K562 (cell line): ENCODE data around the gene POU2F3. TPM values are rescaled to one million over a fixed set of nuclear protein-coding genes. Genes with fewer than 3 reads are reported as not detected.

Experiments
- ATAC-seq: fragments of 200-7000 bp; cut with Tn5 transposase; 3 replicates; pipeline ENCODE4 v1.9.1; 2020; ENCODE audit warnings: moderate library complexity
- BruUV-seq: library from RNA; stranded (reverse); fragments of 400-500 nt; replicated peaks from 2 replicates; lab custom pipeline; 2021; lab: Mats Ljungman, UMichigan
- CTCF ChIA-PET: fragments of 300-600 bp; formaldehyde crosslinking; extraction: SDS; loops from one replicate; lab custom pipeline; 2021; ENCODE audit warnings: low intra/inter-chr PET ratio; lab: Yijun Ruan, JAX
- POLR2A ChIA-PET: fragments of 300-600, 350-650 bp; sonication (Branson Sonifier 250); formaldehyde crosslinking; extraction: SDS; loops from one replicate; lab custom pipeline; 2021; ENCODE audit warnings: antibody characterized with exemption, inconsistent platforms; lab: Yijun Ruan, JAX
- DNase-seq, 4 experiments: peaks; one replicate each; pipeline versions ENCODE4 v3.0.0 to v3.0.0-alpha.2; 2011 to 2018; ENCODE audit warnings: low spot score in 3 of 4, mixed read lengths in 3 of 4; ENCODE audit errors: extremely low read depth in 1 of 4
- FAIRE-seq: peaks from 2 replicates; lab custom pipeline; 2011; peaks lifted over from hg19 to GRCh38; lab: Jason Lieb, UNC
- H2AFZ ChIP-seq: 2 replicates; pipeline ENCODE4 v1.6.0; 2011; ENCODE audit warnings: low read depth, low read length, control low read depth, inconsistent platforms
- H3K27ac ChIP-seq: fragments of 200-600 bp; 3 replicates; pipeline ENCODE4 v1.8.0; 2011; ENCODE audit warnings: low read depth, mild to moderate bottlenecking, control low read depth, inconsistent platforms, low read length, moderate library complexity, mixed read lengths; ENCODE audit errors: extremely low read depth
- H3K27me3 ChIP-seq, 2 experiments: fragments of 300-600 bp in 1 of 2; 2 replicates in 1 of 2; 3 replicates in 1 of 2; pipeline versions ENCODE4 v1.6.0 to v1.8.0; 2011; ENCODE audit warnings: inconsistent platforms in 2 of 2, low read length in 2 of 2, mild to moderate bottlenecking in 1 of 2, mixed read lengths in 1 of 2, moderate library complexity in 1 of 2; ENCODE audit not compliant: control insufficient read depth in 2 of 2, insufficient read depth in 2 of 2
- H3K36me3 ChIP-seq: fragments of 300-600 bp; 3 replicates; pipeline ENCODE4 v1.8.0; 2011; ENCODE audit warnings: mild to moderate bottlenecking, low read length, inconsistent platforms; ENCODE audit not compliant: control insufficient read depth, insufficient read depth
- H3K4me1 ChIP-seq, 2 experiments: fragments of 200-600 bp in 1 of 2; replicated peaks in 1 of 2; 2 replicates in 1 of 2; 3 replicates in 1 of 2; pipeline versions ENCODE4 v1.5.1 to v1.8.0; 2011; ENCODE audit warnings: inconsistent platforms in 2 of 2, low read length in 2 of 2, mild to moderate bottlenecking in 1 of 2, mixed read lengths in 1 of 2, moderate library complexity in 1 of 2; ENCODE audit not compliant: control insufficient read depth in 2 of 2, insufficient read depth in 2 of 2
- H3K4me2 ChIP-seq: 2 replicates; pipeline ENCODE4 v1.6.1; 2011; ENCODE audit warnings: low read length, control low read depth, inconsistent platforms, mixed read lengths; ENCODE audit not compliant: insufficient read depth
- H3K4me3 ChIP-seq: fragments of 200-600 bp; sonication (generic), shearing (Covaris generic); 2 replicates; pipeline ENCODE4 v1.5.1; 2016; ENCODE audit warnings: control low read depth, inconsistent platforms
- H3K79me2 ChIP-seq: fragments of 200-600 bp; 3 replicates; pipeline ENCODE4 v1.8.0; 2011; ENCODE audit warnings: low read length, inconsistent platforms; ENCODE audit not compliant: control insufficient read depth, insufficient read depth
- H3K9ac ChIP-seq, 2 experiments: 2 replicates each; pipeline versions ENCODE4 v1.6.0 to v1.6.1; 2011; ENCODE audit warnings: low read depth in 2 of 2, low read length in 2 of 2, control low read depth in 1 of 2, inconsistent platforms in 1 of 2, mild to moderate bottlenecking in 1 of 2, mixed read lengths in 1 of 2; ENCODE audit not compliant: insufficient read depth in 1 of 2
- H3K9me1 ChIP-seq: one replicate; pipeline ENCODE4 v1.6.0; 2011; ENCODE audit warnings: inconsistent platforms, mild to moderate bottlenecking, low read length, moderate library complexity; ENCODE audit not compliant: control insufficient read depth, insufficient read depth
- H3K9me3 ChIP-seq: replicated peaks from 2 replicates; pipeline ENCODE4 v1.5.1; 2011; ENCODE audit warnings: low read depth, low read length, inconsistent platforms; ENCODE audit not compliant: control insufficient read depth, insufficient read depth
- H4K20me1 ChIP-seq: replicated peaks from 2 replicates; pipeline ENCODE4 v1.6.1; 2011; ENCODE audit warnings: low read length, inconsistent platforms, mixed read lengths; ENCODE audit not compliant: control insufficient read depth, insufficient read depth
- CC2D1A ChIP-seq: fragments of 450-650 bp; IDR thresholded peaks from 2 replicates; pipeline ENCODE4 v1.6.1; 2017; ENCODE audit warnings: mild to moderate bottlenecking
- CREM ChIP-seq: IDR thresholded peaks from 2 replicates; pipeline ENCODE4 v1.6.1; 2014; ENCODE audit warnings: antibody characterized with exemption, low read depth
- JUND ChIP-seq, 2 experiments: IDR thresholded peaks; 2 replicates in 1 of 2; 3 replicates in 1 of 2; pipeline ENCODE4 v1.6.1; 2011; ENCODE audit warnings: borderline replicate concordance in 2 of 2, low read depth in 2 of 2, low read length in 2 of 2, improper control_type of control experiment in 1 of 2, missing biosample characterization in 1 of 2, missing genetic modification characterization in 1 of 2, missing genetic modification reagents in 1 of 2
- MCM2 ChIP-seq: fragments of 450-650 bp; IDR thresholded peaks from 2 replicates; pipeline ENCODE4 v1.6.1; 2017; ENCODE audit warnings: low read depth, mild to moderate bottlenecking
- PTTG1 ChIP-seq: fragments of 450-650 bp; IDR thresholded peaks from 2 replicates; pipeline ENCODE4 v1.6.1; 2016; ENCODE audit warnings: low read depth, mild to moderate bottlenecking, missing genetic modification characterization, missing compliant biosample characterization
- SRSF3 ChIP-seq: fragments of 200-400 bp; formaldehyde crosslinking; IDR thresholded peaks from 2 replicates; pipeline ENCODE4 v1.6.1; 2016; ENCODE audit warnings: mild to moderate bottlenecking, low read length, moderate library complexity; ENCODE audit not compliant: insufficient read depth
- ZNF785 ChIP-seq: fragments of 250-450 bp; sonication (Bioruptor Pico); IDR thresholded peaks from 2 replicates; pipeline ENCODE4 v1.4.0; 2020; ENCODE audit warnings: mild to moderate bottlenecking
- WGBS: fragments of 100-300 bp; shearing (Covaris generic); methylation state at CpG from one replicate; pipeline ENCODE4 v1.1.6; 2016; ENCODE audit warnings: low coverage, mixed read lengths; ENCODE audit not compliant: insufficient coverage; ENCODE audit errors: missing lambda C conversion rate; 5-methylcytosine and 5-hydroxymethylcytosine counted together
- in situ Hi-C: fragments of 300-500 bp; cut with MboI; formaldehyde crosslinking; loops from 4 replicates; pipeline ENCODE4 v1.15.0; 2018; ENCODE audit warnings: inconsistent platforms, mixed read lengths
- intact Hi-C: fragments of 100-400 bp; cut with micrococcal nuclease; formaldehyde crosslinking; loops from 2 replicates; pipeline ENCODE4 v1.14.2; 2022
- polyA plus RNA-seq, 8 experiments: library from polyadenylated mRNA; depleted of rRNA in 4 of 8; stranded (reverse) in 5 of 8; unstranded in 3 of 8; fragments of >200 nt; fragmentation: Nextera tagmentation in 2 of 8; fragmentation: Illumina TruSeq in 1 of 8; extraction: Ambion mirVana in 2 of 8; extraction: Trizol in 1 of 8; gene quantifications; 2 replicates each; pipeline versions ENCODE4 v1.2.1 to v1.2.3, GENCODE V29; 2011 to 2014; ENCODE audit warnings: inconsistent platforms in 1 of 8, missing spikeins in 1 of 8
- total RNA-seq, 7 experiments: library from RNA; depleted of rRNA in 6 of 7; stranded (reverse); fragments of >200 nt in 6 of 7; fragmentation: Illumina TruSeq in 2 of 7; extraction: Trizol in 2 of 7; gene quantifications; 2 replicates each; pipeline versions ENCODE4 v1.2.1 to v1.2.3, GENCODE V29; 2011 to 2021; ENCODE audit warnings: low replicate concordance in 1 of 7
- TF ChIP-seq, protein P1 (sequence below), 3 experiments: fragments of 200-800 bp in 1 of 3; sonication (Bioruptor generic) in 1 of 3; sonication (generic) in 1 of 3; formaldehyde crosslinking in 1 of 3; IDR thresholded peaks; 2 replicates each; pipeline versions ENCODE4 v1.6.1 to v1.8.0; 2016 to 2022; ENCODE audit warnings: mild to moderate bottlenecking in 2 of 3, missing compliant biosample characterization in 2 of 3, missing genetic modification characterization in 2 of 3, missing genetic modification reagents in 1 of 3
- TF ChIP-seq, protein P2 (sequence below): sonication (generic); formaldehyde crosslinking; IDR thresholded peaks from 2 replicates; pipeline ENCODE4 v1.8.0; 2022; ENCODE audit warnings: mild to moderate bottlenecking, missing genetic modification reagents
- TF ChIP-seq, protein P3 (sequence below): fragments of 450-650 bp; conservative IDR thresholded peaks from 2 replicates; pipeline ENCODE4 v1.6.1; 2016; ENCODE audit warnings: missing genetic modification characterization, low read depth, mild to moderate bottlenecking, control low read depth, missing compliant biosample characterization
- TF ChIP-seq, protein P4 (sequence below): fragments of 450-650 bp; IDR thresholded peaks from 2 replicates; pipeline ENCODE4 v1.6.1; 2014; ENCODE audit warnings: low read depth, mild to moderate bottlenecking, moderate library complexity, borderline replicate concordance
- TF ChIP-seq, protein P5 (sequence below), 2 experiments: fragments of 450-650 bp; IDR thresholded peaks; 2 replicates each; pipeline ENCODE4 v1.6.1; 2016

Gene POU2F3
- total and polyA plus RNA-seq, 9 of the 15 experiments (the other 6 are each of a cell fraction or from before 2014, with no cell fraction given) = not detected

DNA sequence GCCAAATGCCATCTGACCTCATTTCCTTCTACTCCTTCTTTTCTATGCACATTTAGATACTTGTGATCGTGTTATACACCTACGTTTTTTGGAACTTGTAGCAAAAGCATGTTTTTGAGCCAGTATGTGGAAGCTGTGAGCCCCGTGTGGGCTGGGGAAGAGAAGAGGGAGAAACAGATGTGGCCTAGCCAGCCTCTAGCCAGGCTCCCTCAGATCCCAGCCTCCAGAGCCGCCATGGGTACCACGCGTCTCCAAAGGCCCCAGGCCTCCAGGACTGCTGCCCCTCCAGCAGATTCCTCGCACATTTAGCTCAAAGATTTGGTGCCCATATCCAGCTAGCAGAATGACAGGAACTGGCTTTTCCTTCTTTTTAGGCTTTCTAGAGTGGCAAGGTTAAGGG, 68.1 kb downstream of the POU2F3 start:
- ATAC-seq (no peak), FAIRE-seq (no peak), DNase-seq (no peak)
- Histone ChIP-seq H3K27ac (no peak overlapping the region), H3K27me3 (peaks cover 15 to 56% of the 10 kb centered on the region in 2 experiments; a peak in 4 of 5 replicates), H3K36me3 (no peaks in the 10 kb centered on the region), H3K9me3 (no peaks in the 10 kb centered on the region), H3K9me1 (no peaks in the 10 kb centered on the region), H2AFZ (no peak overlapping the region), H3K4me3 (no peak overlapping the region), H3K4me2 (no peak overlapping the region), H3K79me2 (no peaks in the 10 kb centered on the region), H3K9ac (no peak overlapping the region), H4K20me1 (peaks cover 14% of the 10 kb centered on the region; the same call in 1 of the 2 replicates), H3K4me1 (no peaks in the 10 kb centered on the region; a peak in 2 of 5 replicates)
- POLR2A ChIA-PET = interaction anchor here (2.3 kb wide), 1 partner anchor 71 kb away, joined by 7 read pairs; no protein-coding TSS in a partner anchor
- CTCF ChIA-PET = no interaction called here
- intact Hi-C loops = loop anchor here (10.0 kb wide), 1 partner anchor 643 kb away; no protein-coding TSS in a partner anchor
- no TSS peak for BruUV-seq
- 1% methylated on average over 7 of the region's 7 CpGs for WGBS
- in situ Hi-C loops = loop anchor here (5.0 kb wide), 1 partner anchor 71 kb away; no protein-coding TSS in a partner anchor
- TF ChIP-seq, protein P1, sequence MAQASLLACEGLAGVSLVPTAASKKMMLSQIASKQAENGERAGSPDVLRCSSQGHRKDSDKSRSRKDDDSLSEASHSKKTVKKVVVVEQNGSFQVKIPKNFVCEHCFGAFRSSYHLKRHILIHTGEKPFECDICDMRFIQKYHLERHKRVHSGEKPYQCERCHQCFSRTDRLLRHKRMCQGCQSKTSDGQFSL (CRISPR knock-in tag; IDR thresholded peaks at IDR 0.05) = no peak
- TF ChIP-seq, protein P1 (tag; IDR thresholded peaks at IDR 0.05) = no peak
- TF ChIP-seq MCM2 = no peak
- no peak for TF ChIP-seq SRSF3
- no peak for TF ChIP-seq CREM
- TF ChIP-seq, protein P2, sequence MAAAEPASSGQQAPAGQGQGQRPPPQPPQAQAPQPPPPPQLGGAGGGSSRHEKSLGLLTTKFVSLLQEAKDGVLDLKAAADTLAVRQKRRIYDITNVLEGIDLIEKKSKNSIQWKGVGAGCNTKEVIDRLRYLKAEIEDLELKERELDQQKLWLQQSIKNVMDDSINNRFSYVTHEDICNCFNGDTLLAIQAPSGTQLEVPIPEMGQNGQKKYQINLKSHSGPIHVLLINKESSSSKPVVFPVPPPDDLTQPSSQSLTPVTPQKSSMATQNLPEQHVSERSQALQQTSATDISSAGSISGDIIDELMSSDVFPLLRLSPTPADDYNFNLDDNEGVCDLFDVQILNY = no peak
- TF ChIP-seq ZNF785 (CRISPR knock-in tag) = no peak
- TF ChIP-seq, protein P3, sequence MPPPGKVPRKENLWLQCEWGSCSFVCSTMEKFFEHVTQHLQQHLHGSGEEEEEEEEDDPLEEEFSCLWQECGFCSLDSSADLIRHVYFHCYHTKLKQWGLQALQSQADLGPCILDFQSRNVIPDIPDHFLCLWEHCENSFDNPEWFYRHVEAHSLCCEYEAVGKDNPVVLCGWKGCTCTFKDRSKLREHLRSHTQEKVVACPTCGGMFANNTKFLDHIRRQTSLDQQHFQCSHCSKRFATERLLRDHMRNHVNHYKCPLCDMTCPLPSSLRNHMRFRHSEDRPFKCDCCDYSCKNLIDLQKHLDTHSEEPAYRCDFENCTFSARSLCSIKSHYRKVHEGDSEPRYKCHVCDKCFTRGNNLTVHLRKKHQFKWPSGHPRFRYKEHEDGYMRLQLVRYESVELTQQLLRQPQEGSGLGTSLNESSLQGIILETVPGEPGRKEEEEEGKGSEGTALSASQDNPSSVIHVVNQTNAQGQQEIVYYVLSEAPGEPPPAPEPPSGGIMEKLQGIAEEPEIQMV (tag) = no peak
- no peak for TF ChIP-seq CC2D1A
- TF ChIP-seq, protein P4, sequence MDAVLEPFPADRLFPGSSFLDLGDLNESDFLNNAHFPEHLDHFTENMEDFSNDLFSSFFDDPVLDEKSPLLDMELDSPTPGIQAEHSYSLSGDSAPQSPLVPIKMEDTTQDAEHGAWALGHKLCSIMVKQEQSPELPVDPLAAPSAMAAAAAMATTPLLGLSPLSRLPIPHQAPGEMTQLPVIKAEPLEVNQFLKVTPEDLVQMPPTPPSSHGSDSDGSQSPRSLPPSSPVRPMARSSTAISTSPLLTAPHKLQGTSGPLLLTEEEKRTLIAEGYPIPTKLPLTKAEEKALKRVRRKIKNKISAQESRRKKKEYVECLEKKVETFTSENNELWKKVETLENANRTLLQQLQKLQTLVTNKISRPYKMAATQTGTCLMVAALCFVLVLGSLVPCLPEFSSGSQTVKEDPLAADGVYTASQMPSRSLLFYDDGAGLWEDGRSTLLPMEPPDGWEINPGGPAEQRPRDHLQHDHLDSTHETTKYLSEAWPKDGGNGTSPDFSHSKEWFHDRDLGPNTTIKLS = no peak
- TF ChIP-seq PTTG1 = no peak
- TF ChIP-seq JUND (IDR thresholded peaks at IDR 0.05; ENCODE audit: borderline replicate concordance, low read depth, low read length) = no peak
- no peak for TF ChIP-seq JUND (tag; IDR thresholded peaks at IDR 0.05; ENCODE audit: borderline replicate concordance, low read depth, low read length)
- TF ChIP-seq, protein P5, sequence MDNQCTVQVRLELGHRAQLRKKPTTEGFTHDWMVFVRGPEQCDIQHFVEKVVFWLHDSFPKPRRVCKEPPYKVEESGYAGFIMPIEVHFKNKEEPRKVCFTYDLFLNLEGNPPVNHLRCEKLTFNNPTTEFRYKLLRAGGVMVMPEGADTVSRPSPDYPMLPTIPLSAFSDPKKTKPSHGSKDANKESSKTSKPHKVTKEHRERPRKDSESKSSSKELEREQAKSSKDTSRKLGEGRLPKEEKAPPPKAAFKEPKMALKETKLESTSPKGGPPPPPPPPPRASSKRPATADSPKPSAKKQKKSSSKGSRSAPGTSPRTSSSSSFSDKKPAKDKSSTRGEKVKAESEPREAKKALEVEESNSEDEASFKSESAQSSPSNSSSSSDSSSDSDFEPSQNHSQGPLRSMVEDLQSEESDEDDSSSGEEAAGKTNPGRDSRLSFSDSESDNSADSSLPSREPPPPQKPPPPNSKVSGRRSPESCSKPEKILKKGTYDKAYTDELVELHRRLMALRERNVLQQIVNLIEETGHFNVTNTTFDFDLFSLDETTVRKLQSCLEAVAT (IDR thresholded peaks at IDR 0.05) = no peak
